NCI-H2196 treated with DMSO at 0.1 percent for 48 hours (cell line): Measurements from ENCODE around the gene DIDO1.
"Not testable (repeated sequence)": the region's sequence is repeated elsewhere in the genome, so short reads cannot be mapped to it uniquely, and the experiment has no call there.

Experiments used
- DNase-seq: peaks from one replicate; lab custom pipeline; 2025; ENCODE audit not compliant: unreplicated experiment; lab: John Stamatoyannopoulos, UW

The DIDO1 gene

GRCh38 chr20:62929051-62929538 lies 2.8 kb upstream of the DIDO1 start:
- no peak for DNase-seq

- no peak for DNase-seq
Measured at GRCh38 chr20:62928246-62928939, 2.1 kb upstream of the DIDO1 start.

- no peak for DNase-seq
Measured at GRCh38 chr20:62927128-62927705, 912 bp upstream of the DIDO1 start.

GRCh38 chr20:62925420-62926228 lies 681 bp downstream of the DIDO1 start:
- no peak for DNase-seq

- DNase-seq, result no peak
Measured at GRCh38 chr20:62925076-62925419, 1.3 kb downstream of the DIDO1 start.

- DNase-seq, result no peak
Measured at GRCh38 chr20:62924442-62925075, 1.7 kb downstream of the DIDO1 start.

- no peak for DNase-seq
Measured at GRCh38 chr20:62923669-62924441, 2.5 kb downstream of the DIDO1 start.

GRCh38 chr20:62923059-62923668 lies 3.1 kb downstream of the DIDO1 start:
- not testable (repeated sequence) for DNase-seq

- DNase-seq, result no peak
Measured at GRCh38 chr20:62922451-62922921, 3.8 kb downstream of the DIDO1 start.

GRCh38 chr20:62921119-62921687 lies 5.1 kb downstream of the DIDO1 start:
- peak; percentile 36 for DNase-seq

GRCh38 chr20:62920039-62920645 lies 6.2 kb downstream of the DIDO1 start:
- DNase-seq, result no peak

- DNase-seq, result no peak
Measured at GRCh38 chr20:62918831-62919230, 7.5 kb downstream of the DIDO1 start.

GRCh38 chr20:62918147-62918546 lies 8.2 kb downstream of the DIDO1 start:
- DNase-seq, result no peak

GRCh38 chr20:62917720-62918119 lies 8.6 kb downstream of the DIDO1 start:
- no peak for DNase-seq

GRCh38 chr20:62916703-62917476 lies 9.4 kb downstream of the DIDO1 start:
- DNase-seq, result no peak

GRCh38 chr20:62914970-62915457 lies 11.3 kb downstream of the DIDO1 start:
- DNase-seq, result peak; percentile 25

GRCh38 chr20:62914436-62914835 lies 11.9 kb downstream of the DIDO1 start:
- DNase-seq, result no peak

GRCh38 chr20:62913043-62913630 lies 13.2 kb downstream of the DIDO1 start:
- DNase-seq, result no peak
